ENCODE measurements around the gene GLOD4. TPM values are rescaled to one million over a fixed set of nuclear protein-coding genes. Genes with fewer than 3 reads are reported as not detected.
A peak's percentile ranks its signal among the peaks of the same experiment; 100 is the strongest.
"Not testable (repeated sequence)": the region's sequence is repeated elsewhere in the genome, so short reads cannot be mapped to it uniquely, and the experiment has no call there.

GLOD4 gene, protein sequence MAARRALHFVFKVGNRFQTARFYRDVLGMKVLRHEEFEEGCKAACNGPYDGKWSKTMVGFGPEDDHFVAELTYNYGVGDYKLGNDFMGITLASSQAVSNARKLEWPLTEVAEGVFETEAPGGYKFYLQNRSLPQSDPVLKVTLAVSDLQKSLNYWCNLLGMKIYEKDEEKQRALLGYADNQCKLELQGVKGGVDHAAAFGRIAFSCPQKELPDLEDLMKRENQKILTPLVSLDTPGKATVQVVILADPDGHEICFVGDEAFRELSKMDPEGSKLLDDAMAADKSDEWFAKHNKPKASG
- total RNA-seq = 10 to 100 TPM; 59.5 to 64.0 TPM

GRCh38 chr17:781805-782731 lies at the start of gene GLOD4, which contains the start of gene MRM3:
Gene GLOD4 (minus strand): TSS chr17:782280. CDS start chr17:782255, 25 bp downstream.
Gene MRM3 (plus strand): TSS chr17:782353. CDS start chr17:782379, 26 bp downstream.
- DNase-seq (peak; percentile 96), ATAC-seq (peak; percentile 89)
- POLR2A ChIA-PET = interaction anchor here (0.8 to 1.4 kb wide), 2 partner anchors 29 to 199 kb away, joined by 4 to 5 read pairs; no protein-coding TSS in a partner anchor
- Mint-ChIP-seq H3K27me3 (no peaks in the 10 kb centered on the region), H3K9me3 (ENCODE audit: low read depth) (no peaks in the 10 kb centered on the region), H3K4me1 (peaks cover 35% of the 10 kb centered on the region), H3K36me3 (ENCODE audit: low read depth) (peaks cover 29% of the 10 kb centered on the region), H3K27ac (peak within 1 kb of the TSS; percentile 96), H3K4me3 (peak within 1 kb of the TSS; percentile 97)
- CTCF ChIA-PET = interaction anchor here (0.6 to 4.1 kb wide), 12 partner anchors 9 to 215 kb away, joined by 3 to 19 read pairs (median 3); partner anchors contain the start of genes NXN and TIMM22
- intact Hi-C loops (cut with DNase I, micrococcal nuclease) = loop anchor here (1.0 to 5.0 kb wide), 7 partner anchors 30 to 372 kb away; partner anchors contain the start of genes GEMIN4 (in 1 of the 2), NXN (in 1 of the 2), TIMM22 (in 1 of the 2) and TLCD3A (in 1 of the 2)

- ATAC-seq = no peak
- ChIA-PET POLR2A (no interaction called here), CTCF (no interaction called here)
- DNase-seq = no peak
- Mint-ChIP-seq H3K9me3 (ENCODE audit: low read depth) (no peaks in the 10 kb centered on the region), H3K27ac (no peak overlapping the region), H3K36me3 (ENCODE audit: low read depth) (no peaks in the 10 kb centered on the region), H3K4me1 (no peaks in the 10 kb centered on the region), H3K4me3 (no peak overlapping the region), H3K27me3 (peaks cover 3% of the 10 kb centered on the region)
- intact Hi-C loops (cut with DNase I, micrococcal nuclease) = no loop called here
Observed at GRCh38 chr17:830950-831349, 48.9 kb upstream of the GLOD4 start.

DNA sequence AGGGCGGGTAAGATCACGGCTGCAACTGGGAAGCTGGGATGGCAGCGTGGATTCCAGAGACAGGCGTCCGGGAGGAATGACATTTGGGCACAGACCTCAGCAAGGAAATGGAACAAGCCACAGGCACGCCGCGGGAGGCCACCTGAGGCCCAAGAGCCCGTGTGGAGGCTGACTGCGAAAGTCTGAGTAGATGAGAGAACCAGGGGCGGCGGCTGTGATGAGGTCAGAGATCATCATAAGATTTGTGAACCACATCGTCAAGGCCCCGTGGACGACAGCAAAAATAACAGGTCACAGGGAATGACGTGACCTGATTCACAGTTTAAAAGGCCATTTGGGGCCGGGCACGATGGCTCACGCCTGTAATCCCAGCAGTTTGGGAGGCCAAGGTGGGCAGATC lies 48.3 kb upstream of the GLOD4 start:
- Mint-ChIP-seq H3K27me3 (peaks cover 3% of the 10 kb centered on the region), H3K9me3 (ENCODE audit: low read depth) (no peaks in the 10 kb centered on the region), H3K4me1 (no peaks in the 10 kb centered on the region), H3K4me3 (no peak overlapping the region), H3K36me3 (ENCODE audit: low read depth) (no peaks in the 10 kb centered on the region), H3K27ac (no peak overlapping the region)
- DNase-seq (no peak), ATAC-seq (no peak)
- CTCF ChIA-PET = interaction anchor here (1.1 kb wide), 1 partner anchor 72 kb away, joined by 3 read pairs; no protein-coding TSS in a partner anchor
- intact Hi-C loops (cut with DNase I, micrococcal nuclease) = no loop called here
- POLR2A ChIA-PET = no interaction called here

DNA sequence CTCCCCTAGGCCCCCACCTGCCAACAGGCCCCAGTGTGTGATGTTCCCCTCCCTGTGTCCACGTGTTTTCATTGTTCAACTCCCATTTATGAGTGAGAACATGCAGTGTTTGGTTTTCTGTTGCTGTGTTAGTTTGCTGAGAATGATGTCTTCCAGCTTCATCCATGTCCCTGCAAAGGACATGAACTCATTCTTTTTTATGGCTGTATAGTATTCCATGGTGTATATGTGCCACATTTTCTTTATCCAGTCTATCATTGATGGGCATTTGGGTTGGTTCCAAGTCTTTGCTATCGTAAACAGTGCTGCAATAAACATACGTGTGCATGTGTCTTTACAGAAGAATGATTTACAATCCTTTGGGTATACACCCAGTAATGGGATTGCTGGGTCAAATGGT lies 47.5 kb upstream of the GLOD4 start:
- CTCF ChIA-PET = interaction anchor here (1.1 kb wide), 1 partner anchor 72 kb away, joined by 3 read pairs; no protein-coding TSS in a partner anchor
- intact Hi-C loops (cut with DNase I, micrococcal nuclease); H3K27me3 Mint-ChIP-seq; H3K4me3 Mint-ChIP-seq; H3K4me1 Mint-ChIP-seq; POLR2A ChIA-PET; H3K36me3 Mint-ChIP-seq (ENCODE audit: low read depth); DNase-seq; H3K27ac Mint-ChIP-seq; ATAC-seq; H3K9me3 Mint-ChIP-seq (ENCODE audit: low read depth): not testable (repeated sequence)

GRCh38 chr17:828761-829160 lies 46.7 kb upstream of the GLOD4 start:
- DNase-seq (no peak), ATAC-seq (no peak)
- peaks cover 3% of the 10 kb centered on the region for H3K27me3 Mint-ChIP-seq
- no peak overlapping the region for H3K4me3 Mint-ChIP-seq
- POLR2A ChIA-PET = no interaction called here
- no peaks in the 10 kb centered on the region for H3K4me1 Mint-ChIP-seq
- no peaks in the 10 kb centered on the region for H3K9me3 Mint-ChIP-seq (ENCODE audit: low read depth)
- H3K27ac Mint-ChIP-seq = no peak overlapping the region
- CTCF ChIA-PET = no interaction called here
- intact Hi-C loops (cut with DNase I, micrococcal nuclease) = no loop called here
- H3K36me3 Mint-ChIP-seq (ENCODE audit: low read depth) = no peaks in the 10 kb centered on the region

DNA sequence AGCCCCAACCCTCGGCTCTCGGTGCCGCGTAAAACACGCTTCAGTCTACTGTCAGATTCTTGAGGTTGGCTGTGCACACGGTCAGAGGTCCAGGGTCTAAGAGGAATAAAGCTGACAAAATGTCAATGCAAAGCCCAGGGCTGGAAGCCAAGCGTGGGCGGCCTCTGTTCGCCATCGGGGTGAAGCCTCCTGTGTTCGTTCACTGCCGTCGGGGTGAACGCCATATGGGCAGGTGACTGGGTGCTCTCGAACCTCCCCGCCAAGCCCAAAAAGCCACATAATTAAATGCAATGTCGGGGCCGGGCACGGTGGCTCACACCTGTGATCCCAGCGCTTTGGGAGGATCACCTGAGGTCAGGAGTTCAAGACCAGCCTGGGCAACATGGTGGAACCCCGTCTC lies 44.7 kb upstream of the GLOD4 start:
- no peaks in the 10 kb centered on the region for H3K4me1 Mint-ChIP-seq
- no peak for ATAC-seq
- no peak overlapping the region for H3K27ac Mint-ChIP-seq
- no peak overlapping the region for H3K4me3 Mint-ChIP-seq
- POLR2A ChIA-PET = no interaction called here
- peaks cover 3% of the 10 kb centered on the region for H3K27me3 Mint-ChIP-seq
- CTCF ChIA-PET = no interaction called here
- no peak for DNase-seq
- intact Hi-C loops (cut with DNase I, micrococcal nuclease) = no loop called here
- H3K36me3 Mint-ChIP-seq (ENCODE audit: low read depth) = no peaks in the 10 kb centered on the region
- no peaks in the 10 kb centered on the region for H3K9me3 Mint-ChIP-seq (ENCODE audit: low read depth)

DNA sequence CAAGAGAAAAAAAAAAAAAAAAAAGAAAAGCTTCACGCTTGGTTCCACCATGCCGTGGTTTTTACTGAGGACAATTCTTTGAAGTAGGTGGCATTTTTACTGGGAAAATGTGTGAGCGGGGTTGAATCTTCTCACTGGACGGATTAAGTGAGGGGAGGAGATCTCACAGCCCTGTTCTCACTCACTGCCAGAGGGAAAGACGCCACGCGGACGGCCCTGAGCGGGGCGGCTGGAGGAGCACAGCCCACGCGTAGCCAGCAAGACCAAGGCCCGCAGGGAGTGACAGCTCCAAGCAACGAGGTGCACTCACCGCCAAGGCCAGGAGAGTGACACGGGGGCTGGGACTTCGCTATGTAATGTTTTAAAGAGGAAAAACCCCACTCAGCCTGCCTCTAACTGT lies 43.1 kb upstream of the GLOD4 start:
- intact Hi-C loops (cut with DNase I, micrococcal nuclease) = no loop called here
- CTCF ChIA-PET = interaction anchor here (1.2 kb wide), 1 partner anchor 156 kb away, joined by 3 read pairs; no protein-coding TSS in a partner anchor
- POLR2A ChIA-PET = no interaction called here
- no peaks in the 10 kb centered on the region for H3K9me3 Mint-ChIP-seq (ENCODE audit: low read depth)
- H3K4me1 Mint-ChIP-seq = no peaks in the 10 kb centered on the region
- DNase-seq = no peak
- no peak overlapping the region for H3K27ac Mint-ChIP-seq
- H3K36me3 Mint-ChIP-seq (ENCODE audit: low read depth) = no peaks in the 10 kb centered on the region
- ATAC-seq = no peak
- no peak overlapping the region for H3K4me3 Mint-ChIP-seq
- H3K27me3 Mint-ChIP-seq = peaks cover 3% of the 10 kb centered on the region

- ATAC-seq (no peak), DNase-seq (no peak)
- Mint-ChIP-seq H3K27me3 (no peaks in the 10 kb centered on the region), H3K4me1 (no peaks in the 10 kb centered on the region), H3K9me3 (ENCODE audit: low read depth) (no peaks in the 10 kb centered on the region), H3K36me3 (ENCODE audit: low read depth) (no peaks in the 10 kb centered on the region), H3K4me3 (no peak overlapping the region), H3K27ac (no peak overlapping the region)
- ChIA-PET POLR2A (no interaction called here), CTCF (interaction anchor here (0.6 to 1.2 kb wide), 2 partner anchors 141 to 157 kb away, joined by 3 to 5 read pairs; no protein-coding TSS in a partner anchor)
- intact Hi-C loops (cut with DNase I, micrococcal nuclease) = no loop called here
Observed at GRCh38 chr17:824378-824777, 42.3 kb upstream of the GLOD4 start.

GRCh38 chr17:823501-823902 lies 41.4 kb upstream of the GLOD4 start:
- intact Hi-C loops (cut with DNase I, micrococcal nuclease) = no loop called here
- no peak overlapping the region for H3K27ac Mint-ChIP-seq
- H3K36me3 Mint-ChIP-seq (ENCODE audit: low read depth) = no peaks in the 10 kb centered on the region
- POLR2A ChIA-PET = no interaction called here
- CTCF ChIA-PET = interaction anchor here (0.6 kb wide), 1 partner anchor 28 kb away, joined by 4 read pairs; no protein-coding TSS in a partner anchor
- DNase-seq (no peak), ATAC-seq (no peak)
- H3K4me3 Mint-ChIP-seq = no peak overlapping the region
- H3K27me3 Mint-ChIP-seq = no peaks in the 10 kb centered on the region
- H3K9me3 Mint-ChIP-seq (ENCODE audit: low read depth) = no peaks in the 10 kb centered on the region
- H3K4me1 Mint-ChIP-seq = no peaks in the 10 kb centered on the region

- POLR2A ChIA-PET = no interaction called here
- no peak overlapping the region for H3K27ac Mint-ChIP-seq
Observed at GRCh38 chr17:819251-819650, 37.2 kb upstream of the GLOD4 start.

DNA sequence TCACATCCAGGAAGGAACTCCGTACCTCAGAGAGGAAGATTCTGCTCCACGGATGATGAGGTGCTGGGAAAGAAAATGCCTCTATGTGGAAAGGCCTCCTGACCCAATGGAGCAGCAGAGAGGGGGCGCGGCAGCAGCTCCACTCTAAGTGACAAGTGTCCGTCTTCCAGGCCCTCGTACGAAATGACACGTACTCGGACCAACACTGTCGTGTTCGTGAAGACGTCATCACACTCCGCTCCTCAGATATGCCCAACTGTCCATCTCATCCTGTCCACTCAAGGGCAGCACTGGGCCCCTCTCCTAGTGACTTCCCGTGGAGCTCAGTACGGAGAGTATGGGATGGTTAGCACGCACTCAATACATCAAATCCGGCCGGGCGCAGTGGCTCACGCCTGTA lies 32.3 kb upstream of the GLOD4 start:
- H3K9me3 Mint-ChIP-seq (ENCODE audit: low read depth) = no peaks in the 10 kb centered on the region
- no peak for DNase-seq
- no peak overlapping the region for H3K4me3 Mint-ChIP-seq
- intact Hi-C loops (cut with DNase I, micrococcal nuclease) = no loop called here
- no peak overlapping the region for H3K27ac Mint-ChIP-seq
- CTCF ChIA-PET = interaction anchor here (0.6 kb wide), 1 partner anchor 111 kb away, joined by 4 read pairs; no protein-coding TSS in a partner anchor
- H3K4me1 Mint-ChIP-seq = no peaks in the 10 kb centered on the region
- H3K36me3 Mint-ChIP-seq (ENCODE audit: low read depth) = no peaks in the 10 kb centered on the region
- ATAC-seq = no peak
- POLR2A ChIA-PET = no interaction called here
- peaks cover 6% of the 10 kb centered on the region for H3K27me3 Mint-ChIP-seq

More at GRCh38 chr17:819251-819650, 37.2 kb upstream of the GLOD4 start:
- no peak overlapping the region for H3K4me3 Mint-ChIP-seq
- no peaks in the 10 kb centered on the region for H3K4me1 Mint-ChIP-seq
- intact Hi-C loops (cut with DNase I, micrococcal nuclease) = no loop called here
- no peaks in the 10 kb centered on the region for H3K27me3 Mint-ChIP-seq
- no peak for DNase-seq
- CTCF ChIA-PET = no interaction called here
- no peak for ATAC-seq
- no peaks in the 10 kb centered on the region for H3K36me3 Mint-ChIP-seq (ENCODE audit: low read depth)
- no peaks in the 10 kb centered on the region for H3K9me3 Mint-ChIP-seq (ENCODE audit: low read depth)
